OCI-LY3 (cell line): Measurements from ENCODE around the gene CDKN2D.

Source experiments
- H2AFZ ChIP-seq: fragments of 200-600, 300-600 bp; shearing (Covaris generic); 2 replicates; pipeline ENCODE4 v1.6.0; 2014; ENCODE audit warnings: antibody characterized with exemption, low read depth, low read length
- H3K27ac ChIP-seq: fragments of 200-600, 300-600 bp; sonication (generic); 2 replicates; pipeline ENCODE4 v1.5.1; 2014; ENCODE audit warnings: mild to moderate bottlenecking, low read length, moderate library complexity, mixed read lengths
- H3K27me3 ChIP-seq: fragments of 200-600, 300-600 bp; sonication (generic); 2 replicates; pipeline ENCODE4 v1.6.1; 2014; ENCODE audit warnings: low read depth, low read length, mixed read lengths
- H3K36me3 ChIP-seq: fragments of 200-600, 300-600 bp; sonication (generic); replicated peaks from 2 replicates; pipeline ENCODE3; 2014; ENCODE audit warnings: low read depth, low read length, mixed read lengths
- H3K4me1 ChIP-seq: fragments of 300-600, 200-600 bp; sonication (generic); 2 replicates; pipeline ENCODE4 v1.6.1; 2014; ENCODE audit warnings: low read length, mixed read lengths
- H3K4me2 ChIP-seq: fragments of 200-600, 300-600 bp; sonication (generic); 2 replicates; pipeline ENCODE4 v1.6.1; 2014; ENCODE audit warnings: low read length, mixed read lengths
- H3K4me3 ChIP-seq: fragments of 300-600, 200-600 bp; sonication (generic); 2 replicates; pipeline ENCODE4 v1.5.1; 2014; ENCODE audit warnings: antibody characterized with exemption, mild to moderate bottlenecking, low read length, moderate library complexity
- H3K79me2 ChIP-seq: fragments of 300-600, 200-600 bp; shearing (Covaris generic); 2 replicates; pipeline ENCODE4 v1.6.1; 2014; ENCODE audit warnings: mild to moderate bottlenecking, low read length, mixed read lengths
- H3K9ac ChIP-seq: fragments of 300-600, 200-600 bp; shearing (Covaris generic); 2 replicates; pipeline ENCODE4 v1.6.0; 2014; ENCODE audit warnings: mild to moderate bottlenecking, low read length, moderate library complexity
- H3K9me3 ChIP-seq: fragments of 200-600, 300-600 bp; shearing (Covaris generic); 2 replicates; pipeline ENCODE4 v1.6.1; 2014; ENCODE audit warnings: low read length, mixed read lengths; ENCODE audit not compliant: insufficient read depth
- H4K20me1 ChIP-seq: fragments of 200-600, 300-600 bp; sonication (generic); 2 replicates; pipeline ENCODE4 v1.6.1; 2016; ENCODE audit warnings: low read length, mixed read lengths; ENCODE audit not compliant: insufficient read depth
- CTCF ChIP-seq: fragments of 200-600, 300-600 bp; sonication (generic); IDR thresholded peaks from 2 replicates; pipeline ENCODE4 v1.5.1; 2014; ENCODE audit warnings: antibody characterized with exemption, low read length, low read depth
- EZH2phosphoT487 ChIP-seq: fragments of 200-600 bp; shearing (Covaris generic); IDR thresholded peaks from 2 replicates; pipeline ENCODE4 v1.6.1; 2018; ENCODE audit warnings: antibody characterized with exemption, mixed run types, low read depth

The CDKN2D gene

GRCh38 chr19:10557603-10558197, 11.1 kb downstream of the CDKN2D start:
- Histone ChIP-seq H2AFZ (no peak overlapping the region), H3K4me2 (no peak overlapping the region), H3K4me3 (no peak overlapping the region), H3K9ac (no peak overlapping the region), H3K79me2 (peaks cover 3% of the 10 kb centered on the region), H3K9me3 (no peaks in the 10 kb centered on the region), H3K27me3 (no peaks in the 10 kb centered on the region), H3K36me3 (peaks cover 77% of the 10 kb centered on the region), H3K27ac (no peak overlapping the region), H3K4me1 (no peaks in the 10 kb centered on the region), H4K20me1 (no peaks in the 10 kb centered on the region)
- no peak for TF ChIP-seq CTCF
- no peak for TF ChIP-seq EZH2phosphoT487

DNA sequence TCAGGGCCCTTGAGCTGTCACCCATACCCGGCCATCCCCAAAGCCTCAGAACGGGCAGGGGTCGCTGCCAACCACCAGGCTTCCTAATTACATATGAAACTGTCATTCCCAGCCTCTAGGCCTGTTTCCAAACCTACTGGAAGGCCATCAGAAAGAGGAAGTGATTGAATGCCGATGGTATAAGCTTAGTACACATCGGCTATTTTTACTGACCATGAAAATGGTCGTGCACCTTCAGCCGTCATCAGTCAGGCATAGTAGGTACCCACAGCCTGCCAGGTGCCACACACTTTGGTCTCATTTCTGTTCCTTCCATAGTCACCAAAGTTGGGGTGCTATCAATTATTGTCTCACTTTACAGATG, 13.2 kb downstream of the CDKN2D start:
- H3K4me3 ChIP-seq, result no peak overlapping the region
- H3K9me3 ChIP-seq, result no peaks in the 10 kb centered on the region
- no peaks in the 10 kb centered on the region for H3K27me3 ChIP-seq
- no peak overlapping the region for H3K9ac ChIP-seq
- no peaks in the 10 kb centered on the region for H3K79me2 ChIP-seq
- H3K27ac ChIP-seq, result no peak overlapping the region
- H4K20me1 ChIP-seq, result no peaks in the 10 kb centered on the region
- no peaks in the 10 kb centered on the region for H3K4me1 ChIP-seq
- TF ChIP-seq CTCF, result no peak
- TF ChIP-seq EZH2phosphoT487, result no peak
- H3K4me2 ChIP-seq, result no peak overlapping the region
- H2AFZ ChIP-seq, result no peak overlapping the region
- peaks cover 68% of the 10 kb centered on the region for H3K36me3 ChIP-seq

DNA sequence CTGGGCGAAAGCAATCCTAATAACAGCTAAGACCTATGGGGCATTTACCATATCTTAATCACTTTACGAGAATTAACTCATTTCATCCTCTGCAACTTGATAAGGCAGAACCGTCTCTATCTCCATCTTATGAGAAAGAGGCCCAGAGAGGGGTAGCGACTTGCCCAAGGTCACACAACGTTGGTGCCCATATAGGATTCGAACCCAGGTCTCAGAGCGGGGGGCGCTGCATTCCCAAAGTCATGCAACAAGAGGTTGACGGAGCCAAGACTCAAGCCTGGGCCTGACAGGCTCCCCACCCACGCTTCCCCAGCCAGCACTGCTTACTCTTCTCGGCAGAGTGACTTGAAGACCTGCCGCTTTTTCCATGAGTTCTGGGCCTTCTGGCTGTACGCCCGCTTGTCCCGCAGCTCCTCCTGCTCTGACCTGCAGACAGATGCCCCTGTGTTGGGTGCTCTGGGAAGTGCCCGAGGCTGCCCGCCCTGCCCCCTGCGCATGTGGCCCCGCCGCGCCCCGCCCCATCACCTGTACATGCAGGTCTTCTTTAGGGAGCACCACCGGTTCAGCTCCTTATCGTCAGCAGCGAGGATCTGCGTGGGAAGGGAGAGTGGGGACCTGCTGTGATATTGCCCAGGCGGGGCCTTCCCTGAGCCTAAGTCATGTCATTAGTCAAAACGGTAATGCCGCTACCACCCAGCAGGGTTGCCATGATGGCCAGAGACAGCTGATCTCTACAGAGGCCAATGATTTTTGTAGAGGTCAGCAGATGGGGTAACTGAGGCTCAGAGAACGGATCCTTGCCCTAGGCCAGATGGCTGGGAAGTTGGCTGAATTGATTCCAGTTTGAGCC, 13.8 kb downstream of the CDKN2D start:
- Histone ChIP-seq H2AFZ (no peak overlapping the region), H4K20me1 (no peaks in the 10 kb centered on the region), H3K27ac (no peak overlapping the region), H3K4me2 (no peak overlapping the region), H3K27me3 (no peaks in the 10 kb centered on the region), H3K36me3 (peaks cover 67% of the 10 kb centered on the region), H3K4me3 (no peak overlapping the region), H3K4me1 (0 out of 2 replicates have a peak, but pooled peaks cover 3% of the 10 kb centered on the region), H3K9ac (no peak overlapping the region), H3K9me3 (no peaks in the 10 kb centered on the region), H3K79me2 (no peaks in the 10 kb centered on the region)
- TF ChIP-seq CTCF (no peak), EZH2phosphoT487 (no peak)

- H4K20me1 ChIP-seq, result no peaks in the 10 kb centered on the region
- no peaks in the 10 kb centered on the region for H3K27me3 ChIP-seq
- no peaks in the 10 kb centered on the region for H3K9me3 ChIP-seq
- H3K36me3 ChIP-seq, result peaks cover 62% of the 10 kb centered on the region
- H3K4me2 ChIP-seq, result no peak overlapping the region
- no peak overlapping the region for H3K27ac ChIP-seq
- no peak overlapping the region for H2AFZ ChIP-seq
- H3K9ac ChIP-seq, result no peak overlapping the region
- no peak overlapping the region for H3K4me3 ChIP-seq
- H3K79me2 ChIP-seq, result no peaks in the 10 kb centered on the region
- TF ChIP-seq EZH2phosphoT487 (no peak), CTCF (no peak)
- 0 out of 2 replicates have a peak, but pooled peaks cover 4% of the 10 kb centered on the region for H3K4me1 ChIP-seq
Observed at GRCh38 chr19:10553943-10554381, 14.8 kb downstream of the CDKN2D start.
